ENCODE measurements around the gene USP14.

- no peak for TF ChIP-seq POLR2A (IDR thresholded peaks at IDR 0.05; ENCODE audit: borderline replicate concordance, extremely low read depth, insufficient read depth, insufficient read length)
- no peak for TF ChIP-seq CTCF (IDR thresholded peaks at IDR 0.05 in 2 of 3, conservative IDR thresholded peaks at IDR 0.05 in 1 of 3; ENCODE audit: borderline replicate concordance in 1 of 3, insufficient read depth in 1 of 3, low read depth in 2 of 3, low read length in 2 of 3)
- TF ChIP-seq CEBPB (IDR thresholded peaks at IDR 0.05; ENCODE audit: low read depth), result no peak
- no peak for TF ChIP-seq TCF7L2 (IDR thresholded peaks at IDR 0.05; ENCODE audit: borderline replicate concordance, extremely low read depth, insufficient read depth, insufficient read length)
- TF ChIP-seq SP1 (IDR thresholded peaks at IDR 0.05; ENCODE audit: low read depth), result no peak
- TF ChIP-seq RAD21 (IDR thresholded peaks at IDR 0.05; ENCODE audit: low read depth), result no peak
- TF ChIP-seq MAX (IDR thresholded peaks at IDR 0.05), result no peak
- no peak for TF ChIP-seq YY1 (IDR thresholded peaks at IDR 0.05; ENCODE audit: extremely low read depth, insufficient replicate concordance, low read depth, low read length)
- TF ChIP-seq ZNF274 (IDR thresholded peaks at IDR 0.05; ENCODE audit: low read depth, low read length), result no peak
- TF ChIP-seq POLR2AphosphoS5 (IDR thresholded peaks at IDR 0.05; ENCODE audit: low read depth, low read length), result no peak
Observed at GRCh38 chr18:231563-231962, 73.2 kb downstream of the USP14 start.
